ENCODE results near the gene TNFSF13. TPM values are rescaled to one million over a fixed set of nuclear protein-coding genes. Genes with fewer than 3 reads are reported as not detected.

Gene TNFSF13
- total RNA-seq, 4 donors from 2014 or later: 7.6 to 30.6 (median 17.6) TPM

DNA sequence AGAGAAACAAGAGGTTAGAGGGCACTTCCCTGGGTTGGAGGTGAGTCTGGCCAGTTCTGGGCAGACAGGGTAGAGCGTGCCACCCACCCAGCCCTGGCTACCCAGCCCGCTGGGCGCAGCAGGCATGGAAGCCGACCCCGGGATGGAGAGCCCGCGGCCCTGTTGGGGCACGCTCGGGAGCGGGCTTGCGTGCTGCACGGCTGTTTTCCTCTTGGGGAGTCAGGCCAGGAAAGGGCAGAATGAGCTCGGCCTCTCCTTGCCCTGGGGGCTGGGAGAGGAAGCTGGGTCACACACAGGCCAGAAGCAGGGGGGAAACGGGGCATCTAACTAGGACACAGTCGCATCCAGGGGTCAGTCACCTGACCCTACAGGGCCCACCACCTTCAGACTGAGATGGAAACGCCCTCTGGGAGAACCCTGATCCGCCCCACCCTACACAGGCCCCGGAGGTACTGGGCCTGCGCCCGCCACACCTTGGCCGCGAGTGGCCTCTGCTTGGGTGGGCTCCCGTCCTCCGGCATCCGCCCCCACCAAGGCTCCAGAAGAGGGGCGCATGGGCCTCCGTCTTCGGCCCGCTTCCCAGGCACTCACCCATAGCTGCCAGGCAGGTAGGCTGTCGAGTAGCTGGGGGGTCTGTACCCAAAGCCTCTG is 30.1 kb downstream of the TNFSF13 start:
- peak overlapping the region; percentile 18 for H3K4me3 ChIP-seq (ENCODE audit: low read depth, poor library complexity, severe bottlenecking)
- intact Hi-C loops (cut with DNase I; ENCODE audit: low total_unique reads): no loop called here
- DNase-seq (ENCODE audit: low spot score in 2 of 2): no peak
- no peak for TF ChIP-seq POLR2A (IDR thresholded peaks at IDR 0.05)
- TF ChIP-seq, protein P1, sequence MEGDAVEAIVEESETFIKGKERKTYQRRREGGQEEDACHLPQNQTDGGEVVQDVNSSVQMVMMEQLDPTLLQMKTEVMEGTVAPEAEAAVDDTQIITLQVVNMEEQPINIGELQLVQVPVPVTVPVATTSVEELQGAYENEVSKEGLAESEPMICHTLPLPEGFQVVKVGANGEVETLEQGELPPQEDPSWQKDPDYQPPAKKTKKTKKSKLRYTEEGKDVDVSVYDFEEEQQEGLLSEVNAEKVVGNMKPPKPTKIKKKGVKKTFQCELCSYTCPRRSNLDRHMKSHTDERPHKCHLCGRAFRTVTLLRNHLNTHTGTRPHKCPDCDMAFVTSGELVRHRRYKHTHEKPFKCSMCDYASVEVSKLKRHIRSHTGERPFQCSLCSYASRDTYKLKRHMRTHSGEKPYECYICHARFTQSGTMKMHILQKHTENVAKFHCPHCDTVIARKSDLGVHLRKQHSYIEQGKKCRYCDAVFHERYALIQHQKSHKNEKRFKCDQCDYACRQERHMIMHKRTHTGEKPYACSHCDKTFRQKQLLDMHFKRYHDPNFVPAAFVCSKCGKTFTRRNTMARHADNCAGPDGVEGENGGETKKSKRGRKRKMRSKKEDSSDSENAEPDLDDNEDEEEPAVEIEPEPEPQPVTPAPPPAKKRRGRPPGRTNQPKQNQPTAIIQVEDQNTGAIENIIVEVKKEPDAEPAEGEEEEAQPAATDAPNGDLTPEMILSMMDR (IDR thresholded peaks at IDR 0.05): no peak
- WGBS, 2 donors: 49 to 54% methylated on average over 14 to 23 of the region's 30 CpGs

DNA sequence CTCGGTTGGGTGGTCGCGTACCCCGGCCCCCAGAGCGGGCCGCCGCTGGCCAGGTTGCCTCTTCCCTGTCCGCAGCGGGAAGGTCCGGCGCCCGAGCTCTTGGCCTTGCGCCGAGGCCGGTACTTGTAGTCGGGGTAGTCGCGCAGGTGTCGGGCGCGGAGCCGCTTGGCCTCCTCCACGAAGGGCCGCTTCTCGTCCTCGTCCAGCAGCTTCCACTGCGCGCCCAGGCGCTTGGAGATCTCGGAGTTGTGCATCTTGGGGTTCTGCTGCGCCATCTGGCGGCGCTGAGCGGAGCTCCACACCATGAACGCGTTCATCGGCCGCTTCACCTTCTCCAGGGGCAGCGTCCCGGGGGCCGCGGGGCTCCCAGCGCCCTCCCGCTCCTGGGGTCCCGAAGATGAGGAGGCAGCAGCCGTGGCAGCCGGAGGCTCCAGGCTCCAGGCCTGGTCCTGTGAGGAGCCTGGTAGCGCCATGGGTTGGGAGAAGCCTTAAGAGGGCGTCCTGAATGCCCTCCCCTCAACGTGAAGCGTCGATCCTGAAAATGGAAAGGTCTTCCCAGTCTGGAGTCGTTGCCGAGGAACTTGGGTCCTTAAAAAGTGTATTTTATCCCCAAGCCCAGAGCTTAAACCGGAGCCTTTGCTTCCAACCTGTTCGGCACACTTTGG is 30.8 kb downstream of the TNFSF13 start:
- H3K4me3 ChIP-seq (ENCODE audit: low read depth, poor library complexity, severe bottlenecking): peak overlapping the region; percentile 18
- TF ChIP-seq POLR2A (IDR thresholded peaks at IDR 0.05): no peak
- TF ChIP-seq, protein P1 (IDR thresholded peaks at IDR 0.05): peak in 1 of 3 donors; percentile 72
- DNase-seq (ENCODE audit: low spot score in 2 of 2): peak; percentile 80 to 97
- WGBS, 2 donors: 7 to 34% methylated on average over 9 to 37 of the region's 56 CpGs
- intact Hi-C loops (cut with DNase I; ENCODE audit: low total_unique reads): no loop called here

DNA sequence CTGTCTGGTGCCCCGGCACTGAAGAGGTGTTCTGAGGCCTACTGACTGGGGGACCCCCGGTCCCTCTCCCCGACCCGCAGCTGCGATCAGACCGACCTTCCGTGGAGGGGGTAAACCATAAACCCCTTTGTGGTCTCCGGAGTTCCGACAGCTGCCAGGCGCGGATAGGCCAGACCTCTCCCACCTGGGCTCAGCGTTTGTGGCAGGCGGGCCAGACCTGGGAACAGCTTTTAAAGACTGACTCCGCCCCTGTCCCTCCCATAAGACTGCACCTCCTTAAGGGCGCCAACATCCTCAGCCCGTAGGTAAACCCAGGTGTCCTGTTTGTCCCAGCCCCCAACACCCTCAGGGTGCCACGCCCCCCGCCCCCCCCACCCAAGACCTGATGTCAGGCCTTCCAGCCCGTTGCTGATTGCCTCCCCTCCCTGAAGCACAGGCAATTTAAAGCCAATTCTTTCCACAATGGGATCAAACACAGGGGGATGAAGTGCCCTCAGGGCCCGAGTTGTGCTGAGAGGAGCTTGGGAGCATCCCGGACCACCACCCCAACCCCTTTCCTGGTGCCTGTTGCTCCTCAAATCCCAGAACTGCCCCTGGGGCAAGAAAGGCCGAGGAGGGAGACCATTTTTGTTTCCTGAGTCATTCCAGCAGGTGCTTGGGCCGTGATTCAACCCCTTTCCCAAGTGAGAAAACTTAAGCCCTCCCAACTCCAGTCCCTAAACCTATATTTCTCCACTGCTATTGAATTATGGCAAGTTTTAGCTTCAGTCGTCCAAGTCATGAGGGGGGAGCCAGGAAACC is 31.5 kb downstream of the TNFSF13 start, which contains the start of gene SOX15:
TSS of gene SOX15 (minus strand) at position 204 of the 801 bp plus-strand sequence. CDS start 418 bp downstream, outside the sequence.
- peak in 1 of 2 donors; percentile 91 for DNase-seq (ENCODE audit: low spot score in 2 of 2)
- intact Hi-C loops (cut with DNase I; ENCODE audit: low total_unique reads): no loop called here
- peak within 1 kb of the TSS; percentile 18 for H3K4me3 ChIP-seq (ENCODE audit: low read depth, poor library complexity, severe bottlenecking)
- TF ChIP-seq POLR2A (IDR thresholded peaks at IDR 0.05): no peak
- TF ChIP-seq, protein P1 (IDR thresholded peaks at IDR 0.05): no peak
- WGBS, 2 donors: 32 to 33% methylated on average over 22 to 24 of the region's 24 CpGs

DNA sequence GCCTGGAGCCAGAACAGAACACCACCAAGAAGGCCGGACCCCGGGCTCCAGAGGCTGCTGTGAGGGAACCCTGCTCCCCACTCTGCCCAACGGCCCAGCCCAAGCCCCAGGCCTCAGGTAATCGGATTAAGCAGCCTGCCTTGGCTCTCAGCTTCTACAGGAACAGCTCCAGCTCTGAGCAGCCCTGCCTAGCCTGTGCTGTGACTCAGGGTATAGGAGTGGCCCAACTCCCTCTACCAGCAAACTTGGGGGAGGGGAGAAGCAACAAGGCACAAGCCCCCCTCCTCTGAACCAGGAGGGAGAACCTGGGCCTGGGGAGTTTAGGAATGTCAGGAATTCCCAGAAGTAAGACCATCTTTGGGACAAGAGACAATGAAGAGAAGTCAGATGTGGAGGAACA is 32.2 kb downstream of the TNFSF13 start:
- TF ChIP-seq, protein P1 (IDR thresholded peaks at IDR 0.05): no peak
- TF ChIP-seq POLR2A (IDR thresholded peaks at IDR 0.05): no peak
- intact Hi-C loops (cut with DNase I; ENCODE audit: low total_unique reads): no loop called here
- H3K4me3 ChIP-seq (ENCODE audit: low read depth, poor library complexity, severe bottlenecking): no peak overlapping the region
- WGBS, 2 donors: 45 to 54% methylated on average over 4 of the region's 4 CpGs
- DNase-seq (ENCODE audit: low spot score in 2 of 2): peak in 1 of 2 donors; percentile 62

DNA sequence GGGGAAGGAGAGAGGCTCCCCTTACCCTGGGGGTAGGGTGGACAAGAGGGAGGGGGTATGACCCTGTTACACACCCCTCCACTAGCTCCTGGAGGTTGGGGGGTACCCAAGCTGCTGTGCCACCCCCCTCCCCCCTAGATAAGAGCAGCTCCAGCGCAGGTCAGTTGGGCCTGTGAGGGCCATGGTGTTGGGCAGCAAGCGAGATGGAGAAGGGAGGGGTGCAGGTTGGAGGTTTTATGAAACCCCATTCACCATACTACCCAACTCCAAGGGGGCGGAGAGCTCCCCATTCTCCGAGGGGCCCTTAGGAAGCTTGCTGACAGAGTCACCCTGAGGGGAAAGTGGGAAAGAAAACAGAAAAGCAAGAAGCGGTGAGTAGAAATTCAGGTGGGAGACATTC is 33.0 kb downstream of the TNFSF13 start:
- intact Hi-C loops (cut with DNase I; ENCODE audit: low total_unique reads): no loop called here
- 85 to 91% methylated on average over 5 of the region's 5 CpGs for WGBS, 2 donors
- DNase-seq (ENCODE audit: low spot score in 2 of 2): peak in 1 of 2 donors; percentile 68
- no peak overlapping the region for H3K4me3 ChIP-seq (ENCODE audit: low read depth, poor library complexity, severe bottlenecking)
- TF ChIP-seq, protein P1 (IDR thresholded peaks at IDR 0.05): no peak
- TF ChIP-seq POLR2A (IDR thresholded peaks at IDR 0.05): no peak
